Measurements from ENCODE around the gene HCN1.

The HCN1 gene

GRCh38 chr5:45696206-45696836, at the start of gene HCN1:
HCN1 (minus strand) TSS chr5:45696380.
- DNase-seq (ENCODE audit: low read depth in 2 of 2): no peak

- no peak for DNase-seq (ENCODE audit: low read depth in 2 of 2)
Observed at GRCh38 chr5:45741110-45741509, 44.9 kb upstream of the HCN1 start.

- DNase-seq (ENCODE audit: low read depth in 2 of 2): no peak
Observed at GRCh38 chr5:45737153-45737552, 41.0 kb upstream of the HCN1 start.

GRCh38 chr5:45725537-45725936, 29.4 kb upstream of the HCN1 start:
- DNase-seq (ENCODE audit: low read depth in 2 of 2): no peak

- no peak for DNase-seq (ENCODE audit: low read depth in 2 of 2)
Observed at GRCh38 chr5:45697201-45697600, 1.0 kb upstream of the HCN1 start.

GRCh38 chr5:45695804-45696156, 400 bp downstream of the HCN1 start:
- DNase-seq (ENCODE audit: low read depth in 2 of 2): no peak

- no peak for DNase-seq (ENCODE audit: low read depth in 2 of 2)
Observed at GRCh38 chr5:45694971-45695803, 993 bp downstream of the HCN1 start.

GRCh38 chr5:45694255-45694814, 1.8 kb downstream of the HCN1 start:
- no peak for DNase-seq (ENCODE audit: low read depth in 2 of 2)

GRCh38 chr5:45692481-45692880, 3.7 kb downstream of the HCN1 start:
- DNase-seq (ENCODE audit: low read depth in 2 of 2): no peak

GRCh38 chr5:45691656-45692055, 4.5 kb downstream of the HCN1 start:
- no peak for DNase-seq (ENCODE audit: low read depth in 2 of 2)

GRCh38 chr5:45687701-45688100, 8.5 kb downstream of the HCN1 start:
- no peak for DNase-seq (ENCODE audit: low read depth in 2 of 2)

GRCh38 chr5:45686620-45687019, 9.6 kb downstream of the HCN1 start:
- DNase-seq (ENCODE audit: low read depth in 2 of 2): no peak

- DNase-seq (ENCODE audit: low read depth in 2 of 2): no peak
Observed at GRCh38 chr5:45684118-45684517, 12.1 kb downstream of the HCN1 start.

GRCh38 chr5:45680950-45681349, 15.2 kb downstream of the HCN1 start:
- no peak for DNase-seq (ENCODE audit: low read depth in 2 of 2)

- DNase-seq (ENCODE audit: low read depth in 2 of 2): no peak
Observed at GRCh38 chr5:45677524-45677923, 18.7 kb downstream of the HCN1 start.

GRCh38 chr5:45672271-45672670, 23.9 kb downstream of the HCN1 start:
- DNase-seq (ENCODE audit: low read depth in 2 of 2): no peak

- DNase-seq (ENCODE audit: low read depth in 2 of 2): no peak
Observed at GRCh38 chr5:45648744-45649143, 47.4 kb downstream of the HCN1 start.

GRCh38 chr5:45643056-45643455, 53.1 kb downstream of the HCN1 start:
- DNase-seq (ENCODE audit: low read depth in 2 of 2): no peak

- no peak for DNase-seq (ENCODE audit: low read depth in 2 of 2)
Observed at GRCh38 chr5:45642370-45642769, 53.8 kb downstream of the HCN1 start.

- no peak for DNase-seq (ENCODE audit: low read depth in 2 of 2)
Observed at GRCh38 chr5:45639040-45639439, 57.1 kb downstream of the HCN1 start.

GRCh38 chr5:45627076-45627656, 69.0 kb downstream of the HCN1 start:
- no peak for DNase-seq (ENCODE audit: low read depth in 2 of 2)

GRCh38 chr5:45623832-45624231, 72.3 kb downstream of the HCN1 start:
- DNase-seq (ENCODE audit: low read depth in 2 of 2): no peak

- no peak for DNase-seq (ENCODE audit: low read depth in 2 of 2)
Observed at GRCh38 chr5:45622365-45622764, 73.8 kb downstream of the HCN1 start.

All from stimulated activated CD8-positive, alpha-beta memory T cell treated with anti-CD3 and anti-CD28 coated beads, Interleukin-15, amount 100 ng/mL, for 4 hours (primary cell).